ENCODE measurements around the gene UCK1.

The UCK1 gene

GRCh38 chr9:131485728-131486422 lies 45.2 kb downstream of the UCK1 start:
- Histone ChIP-seq H2AFZ (ENCODE audit: low read depth, low read length) (no peak overlapping the region), H3K4me2 (ENCODE audit: insufficient read depth, low read length) (no peak overlapping the region), H3K27me3 (ENCODE audit: insufficient read depth, low read length, poor library complexity) (no peaks in the 10 kb centered on the region), H3K4me1 (ENCODE audit: insufficient read depth, low read length) (no peaks in the 10 kb centered on the region), H3K27ac (ENCODE audit: low read length) (no peak overlapping the region), H3K36me3 (ENCODE audit: insufficient read depth, low read length) (peaks cover 97% of the 10 kb centered on the region), H3K9ac (ENCODE audit: low read depth, low read length) (no peak overlapping the region), H3K4me3 (ENCODE audit: low read depth in 1 of 2, low read length in 2 of 2) (no peak overlapping the region), H4K20me1 (ENCODE audit: insufficient read depth, low read length) (peaks cover 42% of the 10 kb centered on the region; the same call in 1 of the 2 replicates), H3K79me2 (ENCODE audit: insufficient read depth, low read length) (peaks cover 3% of the 10 kb centered on the region; the same call in 1 of the 2 replicates), H3K9me3 (ENCODE audit: insufficient read depth, low read length, severe bottlenecking) (no peaks in the 10 kb centered on the region)
- TF ChIP-seq CTCF (IDR thresholded peaks at IDR 0.05; ENCODE audit: borderline replicate concordance, extremely low read depth, low read length, poor library complexity, severe bottlenecking): no peak
- TF ChIP-seq EZH2 (IDR thresholded peaks at IDR 0.05; ENCODE audit: borderline replicate concordance, low read depth, low read length, severe bottlenecking): no peak
- ATAC-seq (ENCODE audit: insufficient read depth, low read depth) (peak; percentile 28; the same call in 2 of the 3 replicates), DNase-seq (no peak)

- Histone ChIP-seq H3K9ac (ENCODE audit: low read depth, low read length) (no peak overlapping the region), H3K36me3 (ENCODE audit: insufficient read depth, low read length) (peaks cover 97% of the 10 kb centered on the region)
These were observed 45.9 kb downstream of the UCK1 start for GRCh38 chr9:131485206-131485605.

GRCh38 chr9:131484560-131485185 lies 46.4 kb downstream of the UCK1 start:
- DNase-seq (no peak), ATAC-seq (ENCODE audit: insufficient read depth, low read depth) (no peak)
- TF ChIP-seq EZH2 (IDR thresholded peaks at IDR 0.05; ENCODE audit: borderline replicate concordance, low read depth, low read length, severe bottlenecking) (no peak), CTCF (IDR thresholded peaks at IDR 0.05; ENCODE audit: borderline replicate concordance, extremely low read depth, low read length, poor library complexity, severe bottlenecking) (no peak)
- no peak overlapping the region for H3K4me3 ChIP-seq (ENCODE audit: low read depth in 1 of 2, low read length in 2 of 2)
- H3K27ac ChIP-seq (ENCODE audit: low read length): no peak overlapping the region
- no peak overlapping the region for H2AFZ ChIP-seq (ENCODE audit: low read depth, low read length)
- H3K4me2 ChIP-seq (ENCODE audit: insufficient read depth, low read length): no peak overlapping the region
- no peak overlapping the region for H3K9ac ChIP-seq (ENCODE audit: low read depth, low read length)
- peaks cover 44% of the 10 kb centered on the region; the same call in 1 of the 2 replicates for H4K20me1 ChIP-seq (ENCODE audit: insufficient read depth, low read length)
- H3K9me3 ChIP-seq (ENCODE audit: insufficient read depth, low read length, severe bottlenecking): no peaks in the 10 kb centered on the region
- H3K27me3 ChIP-seq (ENCODE audit: insufficient read depth, low read length, poor library complexity): no peaks in the 10 kb centered on the region
- H3K4me1 ChIP-seq (ENCODE audit: insufficient read depth, low read length): no peaks in the 10 kb centered on the region
- H3K36me3 ChIP-seq (ENCODE audit: insufficient read depth, low read length): peaks cover 97% of the 10 kb centered on the region
- H3K79me2 ChIP-seq (ENCODE audit: insufficient read depth, low read length): peaks cover 3% of the 10 kb centered on the region; the same call in 1 of the 2 replicates

More at GRCh38 chr9:131485206-131485605, 45.9 kb downstream of the UCK1 start:
- no peaks in the 10 kb centered on the region for H3K9me3 ChIP-seq (ENCODE audit: insufficient read depth, low read length, severe bottlenecking)
- ATAC-seq (ENCODE audit: insufficient read depth, low read depth) (no peak), DNase-seq (no peak)
- H4K20me1 ChIP-seq (ENCODE audit: insufficient read depth, low read length): peaks cover 40% of the 10 kb centered on the region; the same call in 1 of the 2 replicates
- H2AFZ ChIP-seq (ENCODE audit: low read depth, low read length): no peak overlapping the region
- H3K4me3 ChIP-seq (ENCODE audit: low read depth in 1 of 2, low read length in 2 of 2): no peak overlapping the region
- H3K4me1 ChIP-seq (ENCODE audit: insufficient read depth, low read length): no peaks in the 10 kb centered on the region
- H3K27me3 ChIP-seq (ENCODE audit: insufficient read depth, low read length, poor library complexity): no peaks in the 10 kb centered on the region
- TF ChIP-seq EZH2 (IDR thresholded peaks at IDR 0.05; ENCODE audit: borderline replicate concordance, low read depth, low read length, severe bottlenecking) (no peak), CTCF (IDR thresholded peaks at IDR 0.05; ENCODE audit: borderline replicate concordance, extremely low read depth, low read length, poor library complexity, severe bottlenecking) (no peak)
- H3K79me2 ChIP-seq (ENCODE audit: insufficient read depth, low read length): peaks cover 3% of the 10 kb centered on the region; the same call in 1 of the 2 replicates
- no peak overlapping the region for H3K27ac ChIP-seq (ENCODE audit: low read length)
- no peak overlapping the region for H3K4me2 ChIP-seq (ENCODE audit: insufficient read depth, low read length)
